DND-41 (cell line): ENCODE data around the gene RSF1.

Source experiments
- ATAC-seq: fragments of 200-7000 bp; cut with Tn5 transposase; 3 replicates; pipeline ENCODE4 v1.9.1; 2021; ENCODE audit warnings: low read depth; ENCODE audit not compliant: insufficient read depth
- DNase-seq: peaks from one replicate; pipeline ENCODE4 v3.0.0-alpha.2; 2020
- H2AFZ ChIP-seq: 2 replicates; pipeline ENCODE4 v1.6.0; 2012; ENCODE audit warnings: low read depth, low read length
- H3K27ac ChIP-seq: 2 replicates; pipeline ENCODE4 v1.5.1; 2012; ENCODE audit warnings: low read length, inconsistent platforms
- H3K27me3 ChIP-seq: fragments of 200-600 bp; sonication (generic); 2 replicates; pipeline ENCODE4 v1.6.0; 2012; ENCODE audit warnings: low read length, mild to moderate bottlenecking, inconsistent platforms; ENCODE audit not compliant: insufficient read depth, poor library complexity
- H3K36me3 ChIP-seq: 2 replicates; pipeline ENCODE4 v1.5.1; 2012; ENCODE audit warnings: low read length, inconsistent platforms; ENCODE audit not compliant: insufficient read depth
- H3K4me1 ChIP-seq: 2 replicates; pipeline ENCODE4 v1.5.1; 2012; ENCODE audit warnings: mild to moderate bottlenecking, low read length; ENCODE audit not compliant: insufficient read depth
- H3K4me2 ChIP-seq: 2 replicates; pipeline ENCODE4 v1.6.0; 2012; ENCODE audit warnings: mild to moderate bottlenecking, moderate library complexity, low read length, inconsistent platforms; ENCODE audit not compliant: insufficient read depth
- H3K4me3 ChIP-seq, 2 experiments: fragments of 200-600 bp in 1 of 2; shearing (Covaris generic) in 1 of 2; 2 replicates each; pipeline ENCODE4 v1.5.1; 2012 to 2016; ENCODE audit warnings: inconsistent platforms in 2 of 2, low read length in 2 of 2, mild to moderate bottlenecking in 2 of 2, low read depth in 1 of 2, moderate library complexity in 1 of 2
- H3K79me2 ChIP-seq: 2 replicates; pipeline ENCODE4 v1.6.0; 2012; ENCODE audit warnings: low read length, inconsistent platforms; ENCODE audit not compliant: insufficient read depth
- H3K9ac ChIP-seq: 2 replicates; pipeline ENCODE4 v1.6.0; 2012; ENCODE audit warnings: low read depth, mild to moderate bottlenecking, inconsistent platforms, low read length, moderate library complexity
- H3K9me3 ChIP-seq: 2 replicates; pipeline ENCODE4 v1.5.1; 2012; ENCODE audit warnings: low read length, moderate library complexity, mild to moderate bottlenecking, inconsistent platforms; ENCODE audit not compliant: insufficient read depth, severe bottlenecking
- H4K20me1 ChIP-seq: 2 replicates; pipeline ENCODE4 v1.6.0; 2012; ENCODE audit warnings: low read length; ENCODE audit not compliant: insufficient read depth
- EZH2 ChIP-seq: IDR thresholded peaks from 3 replicates; pipeline ENCODE4 v1.6.1; 2012; ENCODE audit warnings: borderline replicate concordance, low read depth, mild to moderate bottlenecking, moderate library complexity, low read length, inconsistent platforms; ENCODE audit not compliant: severe bottlenecking
- TF ChIP-seq, protein P1 (sequence below): IDR thresholded peaks from 2 replicates; pipeline ENCODE4 v1.5.1; 2012; ENCODE audit warnings: borderline replicate concordance, low read length, moderate library complexity, mild to moderate bottlenecking; ENCODE audit not compliant: poor library complexity, severe bottlenecking; ENCODE audit errors: extremely low read depth

Gene RSF1

DNA sequence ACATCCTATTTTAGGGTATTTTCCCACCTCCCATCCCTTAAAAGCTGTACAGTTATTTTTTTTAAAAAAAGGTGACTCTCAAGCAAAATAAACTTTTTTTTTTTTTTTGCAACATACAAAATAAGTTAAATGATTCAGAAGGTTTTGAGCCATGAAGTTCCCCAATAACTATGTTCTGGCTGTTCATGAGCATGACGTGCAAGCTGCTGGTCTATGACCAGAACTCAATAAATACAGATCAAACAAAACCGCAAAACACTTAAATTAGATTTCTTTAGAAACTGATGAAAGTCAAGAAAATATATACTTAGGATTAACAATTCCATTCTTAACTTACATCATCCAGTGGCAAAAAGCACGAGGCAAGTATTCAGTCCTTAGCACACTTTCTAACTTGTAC lies 158.9 kb downstream of the RSF1 start:
- Histone ChIP-seq H2AFZ (no peak overlapping the region), H3K36me3 (peaks cover 23% of the 10 kb centered on the region; the same call in 1 of the 2 replicates), H3K4me2 (no peak overlapping the region), H4K20me1 (no peaks in the 10 kb centered on the region), H3K79me2 (no peaks in the 10 kb centered on the region), H3K27ac (no peak overlapping the region), H3K27me3 (no peaks in the 10 kb centered on the region), H3K9ac (no peak overlapping the region), H3K4me1 (no peaks in the 10 kb centered on the region), H3K9me3 (no peaks in the 10 kb centered on the region), H3K4me3 (no peak overlapping the region)
- ATAC-seq (no peak), DNase-seq (no peak)
- TF ChIP-seq, protein P1, sequence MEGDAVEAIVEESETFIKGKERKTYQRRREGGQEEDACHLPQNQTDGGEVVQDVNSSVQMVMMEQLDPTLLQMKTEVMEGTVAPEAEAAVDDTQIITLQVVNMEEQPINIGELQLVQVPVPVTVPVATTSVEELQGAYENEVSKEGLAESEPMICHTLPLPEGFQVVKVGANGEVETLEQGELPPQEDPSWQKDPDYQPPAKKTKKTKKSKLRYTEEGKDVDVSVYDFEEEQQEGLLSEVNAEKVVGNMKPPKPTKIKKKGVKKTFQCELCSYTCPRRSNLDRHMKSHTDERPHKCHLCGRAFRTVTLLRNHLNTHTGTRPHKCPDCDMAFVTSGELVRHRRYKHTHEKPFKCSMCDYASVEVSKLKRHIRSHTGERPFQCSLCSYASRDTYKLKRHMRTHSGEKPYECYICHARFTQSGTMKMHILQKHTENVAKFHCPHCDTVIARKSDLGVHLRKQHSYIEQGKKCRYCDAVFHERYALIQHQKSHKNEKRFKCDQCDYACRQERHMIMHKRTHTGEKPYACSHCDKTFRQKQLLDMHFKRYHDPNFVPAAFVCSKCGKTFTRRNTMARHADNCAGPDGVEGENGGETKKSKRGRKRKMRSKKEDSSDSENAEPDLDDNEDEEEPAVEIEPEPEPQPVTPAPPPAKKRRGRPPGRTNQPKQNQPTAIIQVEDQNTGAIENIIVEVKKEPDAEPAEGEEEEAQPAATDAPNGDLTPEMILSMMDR = no peak
- no peak for TF ChIP-seq EZH2

DNA sequence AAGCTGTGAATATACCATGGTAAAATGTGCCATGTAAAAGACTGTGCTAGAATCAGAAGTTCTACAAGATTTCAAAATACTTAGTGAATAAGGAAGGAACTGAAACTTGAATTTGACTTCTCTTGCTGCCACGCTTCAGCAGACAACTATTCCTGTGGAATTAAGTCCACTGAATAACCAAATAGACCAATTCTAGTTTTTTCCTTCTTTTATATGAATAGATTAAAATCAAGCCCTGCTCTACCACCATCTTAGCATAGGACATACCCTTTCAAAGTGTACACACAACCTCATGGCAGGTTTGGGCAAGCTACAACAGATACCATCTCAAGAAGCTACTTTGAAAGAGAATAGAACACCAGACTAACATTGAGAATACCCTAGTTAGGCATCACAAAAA lies 159.6 kb downstream of the RSF1 start:
- no peak for TF ChIP-seq EZH2
- TF ChIP-seq, protein P1 = no peak
- Histone ChIP-seq H3K9ac (no peak overlapping the region), H3K4me1 (no peaks in the 10 kb centered on the region), H3K36me3 (peaks cover 18% of the 10 kb centered on the region; the same call in 1 of the 2 replicates), H2AFZ (no peak overlapping the region), H4K20me1 (no peaks in the 10 kb centered on the region), H3K79me2 (no peaks in the 10 kb centered on the region), H3K4me2 (no peak overlapping the region), H3K4me3 (no peak overlapping the region), H3K9me3 (no peaks in the 10 kb centered on the region), H3K27ac (no peak overlapping the region), H3K27me3 (no peaks in the 10 kb centered on the region)
- DNase-seq (no peak), ATAC-seq (no peak)

DNA sequence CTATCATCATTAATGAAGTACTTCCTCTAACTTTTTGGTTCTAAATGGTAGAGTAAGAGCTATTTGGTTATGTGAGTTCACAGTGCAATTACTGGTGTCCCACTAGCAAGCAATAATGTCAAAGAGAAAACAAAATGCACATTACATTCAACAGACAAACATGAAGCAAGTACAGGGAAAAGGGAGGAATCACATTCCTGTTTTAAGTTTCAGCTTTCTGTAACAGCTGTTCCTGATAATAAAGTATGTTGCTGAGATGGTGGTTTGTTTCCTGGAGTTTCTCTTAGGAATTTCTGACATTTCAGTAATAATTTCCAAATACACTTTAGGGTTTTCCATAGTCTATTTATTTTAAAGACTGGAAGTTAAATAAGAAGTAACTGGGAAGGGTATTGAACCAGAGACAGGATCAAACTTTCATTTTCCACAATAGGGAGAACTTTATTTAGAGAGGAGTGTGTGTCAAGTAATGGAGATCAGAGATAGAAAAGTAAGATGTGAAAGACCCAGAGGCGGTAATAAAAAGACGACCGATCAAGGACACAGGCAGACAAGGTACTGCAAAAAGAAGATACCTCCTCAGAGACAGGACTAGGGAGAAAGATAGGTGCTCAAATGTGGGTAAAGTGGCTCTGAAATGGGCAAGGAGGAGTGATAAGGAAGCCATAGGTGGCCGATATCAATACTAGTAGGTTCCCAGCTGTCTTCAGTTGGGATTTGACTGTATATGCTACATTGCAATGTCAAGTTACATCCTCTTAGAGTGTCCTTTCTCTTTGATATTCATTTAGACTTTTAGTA lies 162.1 kb downstream of the RSF1 start:
- ATAC-seq = no peak; the same call in 2 of the 3 replicates
- H3K9ac ChIP-seq = no peak overlapping the region
- no peak overlapping the region for H3K27ac ChIP-seq

More for the DNA sequence above, 162.1 kb downstream of the RSF1 start:
- no peaks in the 10 kb centered on the region for H3K4me1 ChIP-seq
- H3K9me3 ChIP-seq = no peaks in the 10 kb centered on the region
- no peak for TF ChIP-seq EZH2
- TF ChIP-seq, protein P1 = no peak
- no peaks in the 10 kb centered on the region for H3K79me2 ChIP-seq
- no peak overlapping the region for H3K4me3 ChIP-seq
- H2AFZ ChIP-seq = no peak overlapping the region
- no peak overlapping the region for H3K4me2 ChIP-seq
- DNase-seq = no peak
- H3K27me3 ChIP-seq = no peaks in the 10 kb centered on the region
- H3K36me3 ChIP-seq = no peaks in the 10 kb centered on the region
- no peaks in the 10 kb centered on the region for H4K20me1 ChIP-seq
